ENCODE measurements around the gene FER1L5. TPM values are rescaled to one million over a fixed set of nuclear protein-coding genes. Genes with fewer than 3 reads are reported as not detected.

Gene FER1L5
- total and polyA plus RNA-seq, 2 donors (not counting 1 experiment from before 2014, with no cell fraction given) = not detected

- TF ChIP-seq EZH2 (IDR thresholded peaks at IDR 0.05; ENCODE audit: borderline replicate concordance, insufficient read depth, low read depth, low read length, poor library complexity, severe bottlenecking) (no peak), CTCF (IDR thresholded peaks at IDR 0.05) (no peak)
- no peaks in the 10 kb centered on the region for H3K9me3 ChIP-seq (ENCODE audit: control extremely low read depth in 1 of 3, control insufficient read depth in 2 of 3, insufficient read depth in 1 of 3, low read length in 2 of 3)
- no peaks in the 10 kb centered on the region for H3K27me3 ChIP-seq (replicated peaks in 1 of 4; ENCODE audit: control extremely low read depth in 1 of 4, control insufficient read depth in 3 of 4, insufficient read depth in 4 of 4, low read length in 3 of 4)
- no peak overlapping the region for H3K27ac ChIP-seq (ENCODE audit: low read length in 2 of 2)
- no peak overlapping the region for H2AFZ ChIP-seq (ENCODE audit: insufficient read depth, low read depth, low read length, poor library complexity, severe bottlenecking)
- intact Hi-C loops (cut with micrococcal nuclease) = no loop called here
- H3K4me1 ChIP-seq (ENCODE audit: control insufficient read depth in 2 of 2, insufficient read depth in 2 of 2, low read length in 2 of 2) = no peaks in the 10 kb centered on the region
- Mint-ChIP-seq H3K27me3 (no peaks in the 10 kb centered on the region), H3K4me1 (no peaks in the 10 kb centered on the region), H3K4me3 (no peak overlapping the region), H3K27ac (no peak overlapping the region), H3K9me3 (ENCODE audit: insufficient read depth) (no peaks in the 10 kb centered on the region)
- POLR2A ChIA-PET = no interaction called here
- CTCF ChIA-PET = no interaction called here
- no peaks in the 10 kb centered on the region for H3K79me2 ChIP-seq (ENCODE audit: control insufficient read depth, insufficient read depth, low read length)
- peaks cover 0 to 22% of the 10 kb centered on the region in 2 experiments for H3K36me3 ChIP-seq (replicated peaks in 1 of 2; ENCODE audit: control extremely low read depth in 1 of 2, control insufficient read depth in 1 of 2, extremely low read depth in 1 of 2, insufficient read depth in 2 of 2, low read length in 1 of 2)
- no peak for DNase-seq
- no peak overlapping the region for H3K4me2 ChIP-seq (replicated peaks; ENCODE audit: low read depth, low read length, poor library complexity, severe bottlenecking)
- H3K4me3 ChIP-seq (ENCODE audit: control extremely low read depth in 1 of 5, extremely low read depth in 1 of 5, insufficient read depth in 1 of 5, low read depth in 2 of 5, low read length in 4 of 5) = no peak overlapping the region
- H4K20me1 ChIP-seq (ENCODE audit: control insufficient read depth, insufficient read depth, low read length, poor library complexity, severe bottlenecking) = no peaks in the 10 kb centered on the region
- no peak for ATAC-seq (ENCODE audit: low read depth)
- WGBS (ENCODE audit: insufficient coverage) = 77% methylated on average over 2 of the region's 4 CpGs
- H3K9ac ChIP-seq (ENCODE audit: low read length) = no peak overlapping the region
Observed at GRCh38 chr2:96726131-96726530, 83.6 kb downstream of the FER1L5 start.

- intact Hi-C loops (cut with micrococcal nuclease) = no loop called here
Observed at GRCh38 chr2:96727431-96727830, 84.9 kb downstream of the FER1L5 start.

More at GRCh38 chr2:96727431-96727830, 84.9 kb downstream of the FER1L5 start:
- peaks cover 0 to 28% of the 10 kb centered on the region in 2 experiments for H3K36me3 ChIP-seq (replicated peaks in 1 of 2; ENCODE audit: control extremely low read depth in 1 of 2, control insufficient read depth in 1 of 2, extremely low read depth in 1 of 2, insufficient read depth in 2 of 2, low read length in 1 of 2)
- ChIA-PET POLR2A (no interaction called here), CTCF (no interaction called here)
- no peaks in the 10 kb centered on the region for H4K20me1 ChIP-seq (ENCODE audit: control insufficient read depth, insufficient read depth, low read length, poor library complexity, severe bottlenecking)
- DNase-seq = no peak
- no peaks in the 10 kb centered on the region for H3K9me3 ChIP-seq (ENCODE audit: control extremely low read depth in 1 of 3, control insufficient read depth in 2 of 3, insufficient read depth in 1 of 3, low read length in 2 of 3)
- no peak overlapping the region for H2AFZ ChIP-seq (ENCODE audit: insufficient read depth, low read depth, low read length, poor library complexity, severe bottlenecking)
- no peak for TF ChIP-seq CTCF (IDR thresholded peaks at IDR 0.05)
- no peak for TF ChIP-seq EZH2 (IDR thresholded peaks at IDR 0.05; ENCODE audit: borderline replicate concordance, insufficient read depth, low read depth, low read length, poor library complexity, severe bottlenecking)
- ATAC-seq (ENCODE audit: low read depth) = no peak
- H3K27me3 ChIP-seq (replicated peaks in 1 of 4; ENCODE audit: control extremely low read depth in 1 of 4, control insufficient read depth in 3 of 4, insufficient read depth in 4 of 4, low read length in 3 of 4) = no peaks in the 10 kb centered on the region
- H3K4me1 ChIP-seq (ENCODE audit: control insufficient read depth in 2 of 2, insufficient read depth in 2 of 2, low read length in 2 of 2) = no peaks in the 10 kb centered on the region
- 96% methylated on average over 2 of the region's 5 CpGs for WGBS (ENCODE audit: insufficient coverage)
- Mint-ChIP-seq H3K27ac (no peak overlapping the region), H3K9me3 (ENCODE audit: insufficient read depth) (no peaks in the 10 kb centered on the region), H3K4me1 (no peaks in the 10 kb centered on the region), H3K4me3 (no peak overlapping the region), H3K27me3 (no peaks in the 10 kb centered on the region)
- no peak overlapping the region for H3K4me3 ChIP-seq (ENCODE audit: control extremely low read depth in 1 of 5, extremely low read depth in 1 of 5, insufficient read depth in 1 of 5, low read depth in 2 of 5, low read length in 4 of 5)
- H3K4me2 ChIP-seq (replicated peaks; ENCODE audit: low read depth, low read length, poor library complexity, severe bottlenecking) = no peak overlapping the region
- H3K9ac ChIP-seq (ENCODE audit: low read length) = no peak overlapping the region
- no peak overlapping the region for H3K27ac ChIP-seq (ENCODE audit: low read length in 2 of 2)
- H3K79me2 ChIP-seq (ENCODE audit: control insufficient read depth, insufficient read depth, low read length) = no peaks in the 10 kb centered on the region
